NCI-H524 (cell line): ENCODE measurements around the gene ASB11.

Experiments used
- DNase-seq, 2 experiments: peaks; one replicate each; lab custom pipeline; 2025; lab: John Stamatoyannopoulos, UW

Gene ASB11, protein sequence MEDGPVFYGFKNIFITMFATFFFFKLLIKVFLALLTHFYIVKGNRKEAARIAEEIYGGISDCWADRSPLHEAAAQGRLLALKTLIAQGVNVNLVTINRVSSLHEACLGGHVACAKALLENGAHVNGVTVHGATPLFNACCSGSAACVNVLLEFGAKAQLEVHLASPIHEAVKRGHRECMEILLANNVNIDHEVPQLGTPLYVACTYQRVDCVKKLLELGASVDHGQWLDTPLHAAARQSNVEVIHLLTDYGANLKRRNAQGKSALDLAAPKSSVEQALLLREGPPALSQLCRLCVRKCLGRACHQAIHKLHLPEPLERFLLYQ

DNA sequence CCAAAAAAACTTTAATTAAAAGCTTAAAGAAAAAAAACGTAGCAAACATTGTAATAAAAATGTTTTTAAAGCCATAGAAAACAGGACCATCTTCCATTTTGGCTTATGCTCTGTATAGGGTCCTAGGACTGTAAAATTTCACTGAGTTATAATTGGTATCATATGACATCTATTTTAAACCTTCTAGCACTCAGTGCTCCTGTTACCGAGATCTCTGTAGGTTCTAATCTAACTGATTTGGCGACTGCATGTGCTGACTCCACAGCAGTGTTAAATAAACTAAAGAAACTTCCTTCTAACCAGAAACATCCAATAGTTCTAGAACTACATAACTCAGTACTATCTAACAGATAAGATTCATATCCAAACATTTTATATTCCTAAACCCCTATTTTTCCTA, at the start of gene ASB11:
TSS of gene ASB11 (minus strand) at position 132 of the 400 bp plus-strand sequence. CDS start at position 97, 35 bp downstream.
- no peak for DNase-seq

DNA sequence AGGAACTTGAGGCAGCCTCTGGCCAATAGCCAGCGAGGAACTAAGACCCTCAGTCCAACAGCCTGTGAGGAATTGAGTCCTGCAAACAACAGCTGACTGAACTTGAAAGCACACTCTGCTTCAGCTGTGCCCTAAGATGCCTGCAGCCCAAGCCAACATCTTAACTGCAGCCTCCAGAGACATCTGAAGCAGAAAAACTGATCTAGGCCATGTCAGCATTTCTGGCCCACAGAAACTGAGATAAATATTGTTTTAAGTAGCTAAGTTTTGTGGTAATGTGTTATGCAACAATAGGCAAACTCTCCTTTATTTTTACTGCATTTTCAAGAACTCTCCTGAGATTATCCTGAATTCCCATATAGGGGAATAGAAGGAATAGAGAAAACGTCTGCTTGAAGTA, 44.3 kb upstream of the ASB11 start:
- DNase-seq = no peak

DNA sequence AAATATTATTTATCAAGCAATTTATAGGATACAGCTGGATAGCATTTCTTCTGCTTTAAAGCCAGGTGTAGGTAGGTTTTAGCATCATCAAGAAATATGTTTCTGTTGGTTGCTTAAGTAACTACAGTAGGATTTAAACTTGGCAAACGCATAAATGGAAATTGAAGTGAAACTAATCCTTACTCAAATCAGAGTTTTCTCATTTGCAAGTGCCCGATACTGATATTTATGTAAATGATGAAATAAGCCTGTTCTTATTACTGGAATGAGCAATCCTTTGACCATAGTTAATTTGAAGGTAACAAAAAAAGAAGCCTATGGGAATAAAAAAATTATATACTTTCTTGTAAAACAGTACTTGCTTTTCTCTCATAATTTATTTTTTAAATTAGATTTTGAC, 43.1 kb upstream of the ASB11 start:
- DNase-seq = no peak

DNA sequence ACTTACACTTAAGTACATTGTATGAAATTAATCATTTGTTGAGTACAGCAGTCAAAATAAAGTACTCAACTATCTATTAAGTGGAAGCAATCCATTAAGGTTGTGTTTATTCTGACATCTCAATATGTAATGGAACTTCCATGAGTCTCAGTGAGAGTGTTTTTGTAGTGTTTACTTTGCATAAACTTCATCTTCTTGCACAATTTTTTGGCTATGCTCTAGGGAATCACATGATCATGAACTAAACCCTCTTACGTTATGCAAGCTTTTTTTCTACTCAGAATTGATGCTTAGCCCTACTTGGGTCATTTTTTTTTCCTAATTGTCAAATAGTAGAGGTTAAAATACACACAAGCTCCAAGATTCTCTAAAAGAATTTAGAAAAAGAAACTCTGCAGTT, 41.0 kb upstream of the ASB11 start:
- no peak for DNase-seq

DNA sequence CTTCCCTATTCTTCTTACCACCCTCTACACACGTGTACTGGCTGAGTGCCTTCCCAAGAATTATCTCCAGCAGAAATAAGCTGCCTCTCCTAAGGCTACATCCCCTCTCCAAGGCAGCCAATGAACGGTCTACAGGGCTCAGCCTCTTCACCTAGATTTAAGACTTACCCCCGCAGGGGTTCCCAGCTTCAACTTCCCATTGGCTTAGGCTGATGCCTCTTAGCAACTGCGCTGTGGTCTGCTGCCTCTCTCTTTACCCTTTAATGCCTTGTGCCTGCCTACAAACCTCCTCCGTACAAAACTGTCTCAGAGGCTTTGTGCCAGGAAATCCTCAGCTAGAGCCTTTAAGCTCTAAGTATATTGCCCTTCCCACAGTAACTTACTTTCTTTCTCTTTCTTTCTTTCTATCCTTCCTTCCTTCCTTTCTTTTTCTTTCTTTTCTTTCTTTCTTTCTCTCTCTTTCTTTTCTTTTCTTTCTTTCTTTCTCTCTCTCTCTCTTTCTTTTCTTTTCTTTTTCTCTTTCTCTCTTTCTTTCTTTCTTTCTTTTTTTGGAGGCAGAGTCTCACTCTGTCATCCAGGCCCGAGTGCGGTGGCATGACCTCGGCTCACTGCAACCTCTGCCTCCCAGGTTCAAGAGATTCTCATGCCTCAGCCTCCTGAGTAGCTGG, 35.0 kb upstream of the ASB11 start:
- peak; percentile 93 to 96 for DNase-seq

DNA sequence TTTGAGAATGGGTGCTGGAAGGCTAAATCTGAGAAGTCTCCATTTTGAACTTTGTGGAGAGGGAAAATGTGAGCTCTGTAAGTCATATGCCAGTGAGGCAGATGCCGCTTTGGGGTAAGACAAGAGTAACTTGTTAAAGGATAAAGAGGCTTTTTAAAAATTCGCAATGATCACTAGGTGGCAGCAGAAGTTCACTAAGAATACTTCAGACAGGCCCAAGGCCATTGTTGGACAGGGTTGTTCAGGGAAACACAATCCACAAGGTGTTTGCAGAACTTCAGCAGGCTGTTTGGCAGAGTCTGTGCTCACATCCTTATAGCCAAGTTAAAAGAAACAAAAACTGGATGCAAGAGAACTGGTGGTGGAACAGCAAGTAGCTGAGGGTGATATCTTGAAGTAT, 33.6 kb upstream of the ASB11 start:
- peak; percentile 72 to 88 for DNase-seq

DNA sequence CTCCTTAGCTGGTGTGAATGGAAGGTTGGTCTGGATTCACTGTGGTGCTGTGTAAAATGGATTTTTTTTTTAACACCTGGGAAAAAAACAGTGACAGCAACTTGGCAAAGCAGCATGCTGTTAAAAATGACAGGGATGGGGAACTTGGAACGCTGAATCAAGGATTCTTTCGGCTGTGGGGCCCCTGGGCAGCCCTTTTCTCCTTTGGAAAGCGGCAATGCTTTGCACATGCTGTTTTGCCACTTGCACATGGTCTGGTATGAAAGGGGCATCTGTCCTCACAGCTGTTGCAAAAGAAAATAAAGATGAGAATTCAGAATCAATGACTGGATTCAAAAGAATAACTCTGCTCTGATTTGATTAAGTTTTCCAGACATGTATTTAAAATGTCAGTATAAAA, 30.5 kb upstream of the ASB11 start:
- no peak for DNase-seq

DNA sequence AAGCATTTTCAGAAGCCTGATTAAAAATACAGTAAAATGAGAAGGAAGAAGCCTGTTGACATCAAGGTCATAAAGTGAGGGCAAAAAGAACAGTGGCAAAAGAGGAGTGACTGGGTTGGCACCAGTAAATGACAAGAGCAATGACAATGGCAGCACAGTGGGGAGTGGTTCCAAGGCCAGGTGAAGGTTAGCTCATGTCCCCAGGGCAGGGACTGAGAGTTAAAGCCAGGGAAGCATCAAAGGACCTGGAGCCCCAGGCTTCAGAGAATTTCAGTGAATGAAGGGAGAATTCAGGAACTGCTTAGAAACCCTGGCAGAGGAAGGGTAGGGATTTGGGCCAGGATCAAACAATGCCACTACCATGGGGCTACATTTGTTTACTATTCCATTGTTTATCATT, 28.7 kb upstream of the ASB11 start:
- DNase-seq = no peak

DNA sequence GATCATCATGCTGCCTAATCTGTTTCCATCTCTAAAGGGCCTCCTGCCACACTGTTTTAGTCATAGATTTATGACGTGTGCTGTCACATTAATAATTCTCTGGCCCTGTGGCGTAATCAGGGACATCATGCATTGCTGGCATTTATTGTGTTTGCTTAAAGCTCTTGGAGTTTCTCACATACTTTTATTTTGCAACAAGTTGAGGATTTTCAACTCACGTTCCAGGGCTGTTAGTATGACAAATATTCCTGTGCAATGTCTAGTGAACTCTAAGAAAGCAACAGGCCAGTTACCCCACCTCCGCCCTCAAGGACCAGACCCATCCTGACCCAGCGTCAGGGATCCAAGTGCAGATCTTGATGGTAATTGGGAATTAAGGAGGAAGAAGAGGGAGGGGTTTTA, 27.6 kb upstream of the ASB11 start:
- DNase-seq = no peak

DNA sequence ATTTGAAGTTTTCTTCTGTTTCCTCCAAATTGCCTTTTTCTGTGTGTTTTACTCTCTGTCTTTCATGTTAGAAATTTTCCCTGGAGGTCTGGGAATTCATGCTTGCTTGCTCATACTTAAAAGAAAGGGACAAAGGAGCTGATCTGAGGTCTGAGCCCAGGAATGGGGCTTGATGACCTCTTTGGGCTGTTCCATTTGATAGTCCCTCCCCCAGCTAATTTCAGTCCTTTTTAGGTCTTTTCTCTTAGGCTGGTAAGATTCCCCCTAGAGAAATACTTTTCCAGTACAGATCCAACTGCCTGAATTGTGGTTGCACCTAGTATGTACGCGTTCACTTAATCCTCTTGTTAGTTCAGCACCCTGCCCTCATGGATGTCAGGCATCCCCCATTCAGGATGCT, 25.4 kb upstream of the ASB11 start:
- DNase-seq = no peak

DNA sequence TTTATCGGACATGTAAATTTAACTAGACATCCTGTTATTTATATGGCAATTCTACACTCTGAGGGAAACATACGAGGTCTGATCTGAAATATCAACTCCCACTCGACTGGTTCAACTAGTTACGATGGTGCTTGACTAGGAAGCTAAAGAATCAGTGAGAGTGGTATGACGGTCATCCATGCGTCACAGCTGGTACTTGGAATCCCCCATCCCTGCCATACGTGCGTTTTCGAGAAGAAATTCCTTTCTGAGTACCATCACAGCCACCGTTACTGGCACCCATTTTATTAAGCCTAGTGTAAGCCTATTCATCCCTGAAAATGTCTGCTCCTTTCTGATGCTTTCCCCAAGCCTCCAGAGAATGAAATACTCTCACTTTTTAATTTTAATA, 20.6 kb upstream of the ASB11 start:
- peak; percentile 27 to 65 for DNase-seq

DNA sequence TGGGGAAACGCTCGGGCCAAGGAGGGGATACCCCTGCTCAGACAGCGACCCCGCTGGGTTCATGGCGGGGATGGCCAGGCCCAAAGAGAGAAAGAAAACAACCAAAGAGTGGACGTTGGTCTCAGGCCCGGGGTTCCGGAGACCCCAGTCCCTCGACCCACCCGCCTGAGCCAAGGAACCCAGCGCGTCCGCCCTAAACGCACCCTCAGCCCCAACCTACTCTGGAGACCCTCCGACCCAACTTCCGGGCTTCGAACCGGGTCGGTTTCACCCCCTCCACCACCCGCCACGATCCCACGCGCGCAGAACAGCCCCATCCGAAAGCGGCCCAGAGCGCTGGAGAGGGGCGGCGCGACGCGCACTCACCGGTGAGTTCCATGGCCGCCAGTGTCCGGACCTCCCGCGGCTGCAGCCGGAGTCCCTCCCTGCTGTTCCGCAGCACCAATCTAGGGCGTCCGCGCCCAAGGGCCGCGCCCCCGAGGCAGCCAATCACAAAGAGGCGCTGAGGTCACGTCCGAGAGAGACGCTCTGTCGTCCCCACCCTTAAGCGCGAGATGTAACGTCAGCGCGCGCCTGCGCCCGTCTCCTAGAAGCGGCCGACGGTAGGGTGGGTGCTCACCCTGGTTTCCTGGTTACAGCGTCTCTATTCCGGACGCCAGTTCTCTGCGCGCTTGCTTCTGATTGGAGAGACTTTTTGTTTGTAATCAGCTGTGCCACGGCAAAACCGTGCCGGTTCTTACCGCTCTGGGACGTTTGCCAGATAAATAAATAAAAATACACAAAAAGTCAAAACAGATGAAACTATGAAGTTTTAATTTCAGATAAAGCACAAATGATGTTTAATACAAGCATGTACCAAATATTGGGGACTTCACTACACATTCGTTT, 19.9 kb upstream of the ASB11 start, which contains the start of gene PIGA:
TSS of gene PIGA (minus strand) at position 389 of the 888 bp plus-strand sequence. CDS start 3,593 bp downstream, outside the sequence.
- DNase-seq = peak; percentile 97 to 98

DNA sequence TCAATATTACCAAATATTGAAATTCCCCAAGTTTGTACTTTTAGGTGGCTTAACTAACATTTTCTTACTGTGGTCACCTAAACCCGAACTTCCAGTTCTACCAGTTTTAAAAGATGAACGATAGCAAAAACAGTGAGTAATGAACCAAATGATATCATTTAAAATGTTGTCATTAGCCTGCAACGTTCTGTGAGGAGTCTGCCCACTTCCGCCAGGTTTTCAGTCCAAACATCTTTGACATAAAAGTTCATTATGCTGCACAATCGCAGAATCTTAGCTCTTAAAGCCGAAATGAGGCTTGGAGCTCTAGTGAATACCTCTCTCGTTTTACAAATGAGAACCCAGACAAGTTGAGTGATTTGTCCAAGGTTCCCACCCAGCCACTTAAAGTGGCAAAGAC, 19.1 kb upstream of the ASB11 start:
- no peak for DNase-seq

DNA sequence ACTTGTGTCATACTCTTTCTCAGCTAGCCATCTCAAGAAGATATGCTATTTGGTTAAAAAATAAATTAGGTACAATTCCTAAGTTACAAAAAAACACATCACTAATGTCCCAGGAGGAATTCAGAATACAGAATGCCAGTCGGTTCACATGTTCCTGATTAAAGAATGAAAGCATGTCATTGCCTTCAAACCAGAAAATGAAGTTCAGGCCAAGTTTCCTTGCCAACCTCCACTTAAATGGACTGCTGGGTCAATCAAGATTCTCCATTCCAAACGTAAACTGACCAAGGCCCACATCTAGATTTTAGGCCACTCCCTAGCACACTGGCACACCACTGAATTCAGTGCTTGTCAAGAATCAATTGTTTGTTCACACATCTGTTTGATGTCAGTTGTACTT, 13.4 kb upstream of the ASB11 start:
- no peak for DNase-seq

DNA sequence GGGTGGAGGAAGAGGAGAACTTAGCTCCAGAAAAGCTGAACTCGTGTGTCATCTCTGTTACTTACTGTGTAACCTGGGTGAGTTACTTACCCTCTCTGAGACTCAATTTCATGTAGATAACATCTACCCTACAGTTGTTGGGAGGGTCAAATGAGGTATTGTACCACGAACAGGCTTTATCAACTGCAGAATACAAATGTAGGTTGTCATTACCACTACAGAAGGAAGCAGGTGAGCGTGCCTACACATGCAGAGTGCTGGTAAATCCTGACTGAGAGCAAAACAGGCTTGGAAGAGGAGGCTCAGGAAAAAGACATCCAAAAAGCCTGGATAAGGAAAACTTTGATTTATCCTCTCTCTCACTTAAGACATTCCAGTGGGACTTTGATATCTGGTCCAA, 12.7 kb upstream of the ASB11 start:
- DNase-seq = no peak

DNA sequence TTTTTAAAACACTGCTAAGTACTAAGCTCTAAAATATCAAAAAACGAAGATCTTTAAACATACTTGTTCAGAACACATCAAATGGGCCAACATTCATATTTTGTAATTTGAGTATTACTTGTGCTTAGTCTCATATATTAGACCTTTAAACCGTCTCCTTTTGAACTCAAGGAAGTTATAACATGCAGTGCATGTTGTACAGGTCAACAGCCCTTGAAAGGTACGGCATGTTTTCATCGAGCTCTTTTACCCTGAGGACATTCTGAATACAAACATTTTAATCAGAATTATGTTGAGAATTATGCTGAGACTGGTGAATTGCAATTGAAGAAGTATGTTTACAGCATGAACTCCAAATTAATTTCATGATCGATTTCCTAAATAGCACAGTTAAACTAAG, 7.0 kb upstream of the ASB11 start:
- no peak for DNase-seq

DNA sequence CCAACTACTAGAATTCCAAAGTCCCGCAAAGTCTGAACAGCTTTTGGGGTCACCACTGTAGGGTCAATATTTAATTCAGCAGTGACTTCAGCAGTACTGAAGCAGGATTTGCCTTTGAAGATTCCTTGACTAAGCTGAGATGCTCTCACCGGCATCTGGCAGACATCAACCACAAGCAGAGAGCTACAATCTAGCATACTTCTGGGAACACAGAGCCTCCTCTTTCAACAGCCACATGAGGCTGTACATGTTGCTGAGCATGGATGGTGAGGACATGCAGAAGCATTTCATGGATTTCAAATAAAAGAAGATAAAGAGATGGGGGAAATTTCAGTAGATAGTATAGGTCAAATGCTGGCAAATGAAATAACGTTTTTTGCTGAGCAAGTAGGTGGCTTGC, 6.6 kb upstream of the ASB11 start:
- no peak for DNase-seq

DNA sequence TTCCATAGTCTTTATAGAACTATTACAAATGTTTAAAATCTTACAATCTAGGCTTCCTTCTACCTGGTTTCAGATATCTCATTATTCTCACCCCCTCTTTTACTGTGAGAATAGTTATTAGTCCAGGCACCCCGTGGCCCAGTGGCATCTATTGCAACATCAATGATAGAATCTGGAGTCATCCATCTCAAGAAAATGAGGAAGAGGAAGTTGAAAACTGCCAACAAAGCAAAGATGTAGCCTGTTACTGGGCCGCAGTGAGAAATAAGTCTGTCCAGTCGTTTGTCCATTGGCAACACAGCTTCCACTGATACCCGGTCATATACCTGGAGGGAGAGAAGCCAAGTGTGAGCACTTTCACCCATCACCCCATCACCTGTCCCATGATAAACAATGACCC, 6.0 kb upstream of the ASB11 start:
- DNase-seq = no peak

DNA sequence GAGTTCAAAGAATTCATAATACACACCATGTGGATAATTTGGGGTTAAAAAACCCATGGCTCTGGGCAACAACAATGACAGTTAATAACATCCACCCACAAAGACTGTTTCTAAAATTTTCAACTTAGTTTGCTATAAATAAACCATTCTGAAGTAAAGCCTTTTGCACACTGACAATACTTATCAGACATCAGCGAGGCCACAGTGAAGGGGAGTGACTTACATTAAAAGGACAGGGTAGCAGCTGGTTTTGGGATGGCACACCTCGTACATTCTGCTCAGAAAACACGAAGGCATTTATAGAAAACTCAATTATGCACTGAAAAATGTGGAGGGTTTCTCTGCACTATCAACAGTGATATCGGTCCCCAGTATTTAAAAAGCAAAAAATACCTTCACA, 4.9 kb upstream of the ASB11 start:
- no peak for DNase-seq

DNA sequence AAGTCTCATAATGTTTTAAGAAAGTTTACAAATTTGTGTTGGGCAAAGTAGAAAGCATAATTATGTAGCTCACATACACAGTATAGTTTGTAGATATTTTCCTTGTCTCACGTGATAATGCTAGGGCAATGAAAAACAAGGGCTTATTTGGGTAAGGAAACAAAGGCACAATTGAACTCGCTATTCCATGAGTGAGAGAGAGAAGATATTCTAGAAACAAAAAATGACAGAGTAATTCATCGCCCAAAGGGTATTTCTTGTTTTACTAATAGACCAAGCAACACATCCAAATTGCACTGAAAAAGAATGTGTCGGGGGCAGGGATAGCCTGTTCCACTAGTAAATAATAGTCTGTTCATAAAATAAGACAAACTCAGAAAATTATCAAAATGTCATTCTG, 3.6 kb upstream of the ASB11 start:
- no peak for DNase-seq

DNA sequence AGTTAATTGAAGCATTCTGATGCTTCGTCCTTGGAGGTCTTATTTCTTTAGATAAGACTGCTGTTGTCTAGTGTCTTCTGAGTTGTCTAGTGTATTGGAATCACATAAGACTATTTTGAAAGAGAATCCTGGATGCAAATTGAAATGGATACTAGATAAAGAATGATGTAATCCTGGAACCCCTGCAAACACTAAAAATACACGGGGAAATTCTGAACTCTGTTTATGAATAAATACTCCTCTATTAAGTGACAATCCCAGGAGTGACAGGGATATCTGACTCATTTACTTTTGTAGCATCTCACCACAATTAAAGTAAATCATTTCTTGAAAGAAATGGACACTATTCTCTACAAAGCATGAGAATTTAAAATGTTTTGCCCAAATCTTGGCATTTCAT, 968 bp downstream of the ASB11 start:
- no peak for DNase-seq

DNA sequence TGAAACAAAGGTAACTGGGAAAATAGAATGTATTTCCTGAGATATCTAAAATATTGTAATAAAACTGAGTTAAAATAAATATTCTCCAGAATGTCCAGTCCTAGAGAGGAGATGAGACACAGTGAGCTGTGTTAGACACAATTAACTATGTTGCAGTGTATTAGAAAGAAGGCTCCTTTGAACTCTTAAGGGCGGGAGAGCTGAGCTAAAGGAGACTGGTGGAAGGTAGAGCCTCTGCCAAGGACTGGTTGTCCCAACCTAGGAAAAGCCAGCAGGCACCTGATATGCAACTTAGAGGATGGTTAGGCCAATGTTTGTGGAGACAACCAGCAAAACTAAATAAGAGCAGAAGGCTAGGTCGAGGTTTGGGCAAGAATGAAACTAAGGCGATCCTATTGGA, 4.3 kb downstream of the ASB11 start:
- DNase-seq = no peak

DNA sequence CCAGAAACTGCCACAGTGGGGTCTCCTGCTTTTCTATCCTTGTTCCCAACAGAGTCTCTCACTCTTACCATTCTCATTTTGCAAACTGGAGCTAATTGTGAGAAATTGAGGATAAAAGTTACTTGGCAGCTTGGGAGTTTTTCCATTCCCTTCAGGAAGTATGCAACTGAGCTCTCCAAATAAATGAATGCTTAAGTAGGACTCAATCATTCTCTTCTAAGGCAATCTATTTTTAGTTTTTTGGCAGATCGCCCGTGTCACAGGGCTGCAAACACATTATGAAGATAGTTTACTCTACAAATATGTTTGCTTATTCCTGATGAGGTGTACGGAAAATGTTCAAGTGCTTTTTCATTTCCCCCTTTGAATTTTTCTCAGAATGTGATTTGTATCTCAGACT, 5.3 kb downstream of the ASB11 start:
- DNase-seq = no peak
